ENCODE data around the gene ZNF600.
"Not testable (repeated sequence)": the region's sequence is repeated elsewhere in the genome, so short reads cannot be mapped to it uniquely, and the experiment has no call there.

- TF ChIP-seq CTCF, POLR2A (IDR thresholded peaks at IDR 0.05): not testable (repeated sequence)
Observed at GRCh38 chr19:52715902-52716301, 70.7 kb downstream of the ZNF600 start.

Data from prostate gland (tissue), 2 donors.